Left renal cortex interstitium (tissue), 4 donors: ENCODE results near the gene EFNA5. TPM values are rescaled to one million over a fixed set of nuclear protein-coding genes. Genes with fewer than 3 reads are reported as not detected.

Source experiments
- DNase-seq, 4 donors: peaks; one replicate each; pipeline ENCODE4 v3.0.0-alpha.2; 2013; ENCODE audit warnings: low read depth in 4 of 4, low spot score in 2 of 4, missing footprints in 1 of 4
- polyA plus RNA-seq, 4 donors: library from polyadenylated mRNA; unstranded; fragments of 120-200 nt; gene quantifications; one replicate each; pipeline ENCODE4 v1.2.1, GENCODE V29; 2013; ENCODE audit not compliant: insufficient read length in 4 of 4

EFNA5 gene
- polyA plus RNA-seq, 4 donors, result 23.3 to 28.7 (median 26.9) TPM

DNA sequence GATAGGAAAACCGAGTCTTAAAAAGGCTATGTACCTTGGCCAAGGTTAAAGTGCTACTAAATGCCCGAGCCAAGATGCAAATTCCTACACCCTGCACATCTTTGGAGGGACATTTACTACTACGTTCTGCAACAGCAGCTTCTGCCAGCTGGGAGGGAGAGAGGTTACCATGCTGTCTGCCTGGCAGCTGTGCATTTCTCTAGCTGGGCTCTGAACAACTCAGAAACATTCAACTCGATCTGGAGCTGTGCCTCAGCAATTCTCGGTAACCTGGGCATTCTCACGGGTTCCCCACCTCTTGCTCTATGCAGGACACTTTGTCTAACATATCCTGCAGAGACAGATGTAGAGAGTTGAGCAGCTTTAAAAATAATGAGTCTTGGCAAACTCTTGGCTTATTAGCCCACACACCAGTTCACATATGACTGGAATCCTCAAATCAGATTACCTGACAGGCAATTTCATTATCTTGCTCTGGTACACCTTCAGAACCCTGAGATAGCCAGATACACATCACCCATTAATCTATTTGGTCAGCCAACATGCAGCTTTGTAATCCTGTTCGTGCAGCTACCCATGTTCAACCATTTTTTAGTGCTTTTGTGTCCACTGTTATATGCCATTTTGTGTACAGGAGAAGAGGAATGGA lies 115.8 kb downstream of the EFNA5 start:
- DNase-seq, result no peak

DNA sequence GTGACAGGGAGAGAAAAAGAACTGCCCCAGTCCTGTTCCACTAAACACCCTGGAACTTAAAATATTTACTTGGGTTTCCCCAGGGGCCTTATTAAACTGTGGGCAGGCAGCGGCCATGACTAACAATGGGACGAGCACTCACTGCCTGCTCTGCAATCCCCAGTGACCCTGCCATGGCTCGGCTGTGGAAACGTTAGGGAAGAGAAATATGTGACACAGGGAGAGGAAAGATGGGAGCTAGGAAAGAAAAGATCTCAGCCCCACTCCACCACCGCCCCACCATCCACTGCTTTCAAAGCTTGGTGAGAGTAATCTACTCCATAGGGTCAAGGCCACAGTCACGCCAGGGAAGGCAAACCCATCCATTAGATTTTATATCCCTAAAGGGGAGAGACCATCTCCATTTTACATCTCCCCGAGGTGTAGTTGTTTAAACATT lies 117.6 kb downstream of the EFNA5 start:
- DNase-seq, result no peak

DNA sequence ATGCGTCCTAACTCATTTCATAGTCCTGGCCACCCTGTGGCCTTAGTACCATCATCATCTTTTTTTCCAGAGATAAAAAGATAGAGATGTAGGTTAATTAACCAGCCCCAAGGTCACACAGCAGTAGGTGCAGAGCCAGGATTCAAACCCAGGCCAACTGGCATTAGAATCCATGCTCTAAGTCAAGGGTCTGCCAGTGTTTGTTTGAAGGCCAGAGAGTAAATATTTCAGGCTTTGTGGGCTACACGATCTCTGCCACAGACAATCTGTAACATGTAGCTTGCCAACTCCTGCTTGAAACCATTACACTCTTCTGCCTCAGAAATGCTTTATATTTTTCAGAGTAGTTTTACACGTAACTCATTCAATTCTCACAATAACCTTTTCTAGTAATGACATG lies 119.6 kb downstream of the EFNA5 start:
- no peak for DNase-seq

DNA sequence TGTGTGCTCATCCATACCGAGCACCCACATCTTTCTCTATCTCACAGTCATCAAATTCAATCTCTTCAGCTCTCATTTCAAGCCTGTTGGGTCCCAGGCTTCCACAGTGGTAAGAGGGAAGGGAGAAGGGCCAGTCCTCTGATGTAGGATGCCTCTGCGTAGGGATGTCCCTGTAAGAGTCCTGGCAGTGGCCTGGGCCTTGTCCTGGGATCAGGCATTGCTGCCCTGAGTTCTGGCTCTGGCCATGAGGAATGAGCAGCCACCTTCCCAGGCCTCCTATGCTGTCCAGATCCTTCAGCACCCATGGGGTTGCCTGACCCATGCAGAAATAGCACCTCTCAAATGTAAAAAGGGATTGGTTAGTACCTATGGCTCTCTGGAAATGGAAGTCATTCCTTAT lies 121.2 kb downstream of the EFNA5 start:
- no peak for DNase-seq

DNA sequence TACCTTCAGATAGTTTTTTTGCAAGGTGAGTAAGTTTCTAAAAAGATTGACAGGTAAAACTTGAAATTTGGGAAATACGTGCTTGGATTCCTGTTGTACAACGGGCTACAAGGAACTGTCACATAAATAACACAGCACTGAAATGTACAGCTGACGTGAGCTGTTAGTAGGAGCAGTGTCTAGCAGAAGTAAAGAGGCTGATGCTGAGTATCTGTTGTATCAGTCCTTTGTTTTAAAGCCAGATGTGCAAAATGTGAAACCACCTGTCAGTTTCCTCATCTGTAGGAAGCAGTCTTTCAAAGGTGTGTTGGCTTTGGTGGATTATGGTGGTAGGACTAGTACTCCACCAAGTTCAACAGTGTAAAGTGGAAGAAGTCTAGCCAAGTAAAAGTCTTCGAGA lies 122.3 kb downstream of the EFNA5 start:
- no peak for DNase-seq

DNA sequence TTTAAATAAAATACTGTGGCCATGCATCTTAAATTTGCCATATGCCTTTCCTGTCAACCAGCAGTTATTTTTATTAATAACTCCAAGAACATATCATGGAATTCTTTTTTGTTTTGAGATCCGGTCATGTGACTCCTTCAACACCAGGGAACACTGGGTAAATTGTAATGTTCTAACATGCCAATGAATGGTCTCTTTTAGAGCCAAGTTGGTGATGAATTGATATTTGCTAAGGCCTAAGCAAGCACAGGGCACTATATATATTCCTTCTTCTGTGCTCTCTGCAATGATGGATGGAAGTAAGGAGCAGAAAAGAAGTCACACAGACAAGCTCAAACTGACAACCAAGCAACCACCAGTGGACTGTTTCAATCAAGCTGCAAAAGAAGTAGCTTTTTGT lies 124.0 kb downstream of the EFNA5 start:
- no peak for DNase-seq

DNA sequence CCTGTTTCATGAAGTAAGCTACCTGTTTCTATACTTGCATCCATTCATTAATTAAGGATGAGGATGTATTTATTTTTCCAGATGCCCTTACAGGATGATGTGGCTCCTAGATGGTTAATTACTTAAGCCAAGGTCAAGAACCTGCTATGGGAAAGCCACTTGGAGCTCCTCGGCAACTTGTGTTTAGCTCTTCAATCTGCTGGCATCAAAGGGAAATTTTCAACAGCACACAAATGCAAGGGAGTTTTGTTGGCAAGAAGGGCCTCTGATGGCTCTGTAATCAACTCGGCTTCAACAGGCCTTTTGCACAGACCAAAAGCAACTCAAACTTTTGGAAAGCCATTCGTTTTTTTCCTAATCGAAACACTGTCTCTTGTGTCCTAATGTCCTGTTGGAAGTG lies 125.3 kb downstream of the EFNA5 start:
- no peak for DNase-seq

DNA sequence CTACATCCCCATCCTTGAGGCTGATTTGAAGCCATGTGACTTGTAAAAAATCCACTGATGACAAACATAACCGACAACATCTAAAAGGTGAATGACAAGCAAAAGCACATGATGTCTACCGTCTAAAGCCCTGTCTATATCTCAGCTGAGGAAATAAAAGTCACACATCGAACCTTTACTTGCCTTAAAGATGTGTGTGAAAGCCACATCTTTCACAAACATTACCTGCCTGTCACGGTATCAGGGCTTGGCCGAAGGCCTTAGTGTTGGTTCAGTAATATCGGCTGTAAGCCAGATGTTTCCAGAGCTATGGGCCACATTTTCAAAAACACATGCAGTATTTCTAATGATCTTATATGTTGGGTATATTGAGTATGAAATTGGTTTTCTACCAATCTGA lies 125.8 kb downstream of the EFNA5 start:
- no peak for DNase-seq

DNA sequence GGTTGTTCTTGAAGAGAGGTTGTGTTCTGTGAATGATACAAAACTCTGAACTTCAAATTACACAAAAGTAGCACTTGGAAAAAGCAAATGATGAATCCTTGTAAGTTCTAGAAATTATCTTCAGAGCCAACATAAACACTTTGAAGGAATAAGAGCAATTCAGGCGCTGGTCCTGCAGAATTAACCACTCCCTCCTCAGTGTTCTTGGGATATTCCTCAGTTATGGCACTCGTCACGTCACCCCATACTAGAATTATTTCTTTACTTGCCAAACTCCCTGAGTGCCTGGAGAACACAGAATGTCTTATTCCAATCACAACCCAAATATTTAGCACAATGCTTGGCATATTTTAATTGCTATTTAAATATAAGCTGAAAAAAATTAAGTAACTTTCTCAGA lies 126.3 kb downstream of the EFNA5 start:
- no peak for DNase-seq

DNA sequence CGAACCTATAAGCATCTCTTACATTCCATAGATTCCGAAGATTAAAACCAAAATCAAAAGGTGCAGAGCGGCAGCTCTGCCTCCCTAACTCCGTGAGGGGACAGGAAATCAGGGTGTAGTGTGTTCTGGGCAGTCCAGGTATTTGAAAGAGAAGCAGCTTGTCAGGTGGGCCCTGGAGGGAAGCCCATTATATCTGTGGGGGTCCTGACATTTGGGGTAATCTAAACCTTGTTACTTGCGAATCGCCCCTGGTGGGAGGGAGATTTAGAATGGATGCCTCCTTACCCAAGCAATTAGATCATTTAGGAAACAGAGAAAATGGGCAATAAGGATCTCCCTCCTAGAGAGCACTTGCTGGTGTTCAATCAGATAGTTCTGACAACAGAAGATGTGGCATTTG lies 126.9 kb downstream of the EFNA5 start:
- no peak for DNase-seq

DNA sequence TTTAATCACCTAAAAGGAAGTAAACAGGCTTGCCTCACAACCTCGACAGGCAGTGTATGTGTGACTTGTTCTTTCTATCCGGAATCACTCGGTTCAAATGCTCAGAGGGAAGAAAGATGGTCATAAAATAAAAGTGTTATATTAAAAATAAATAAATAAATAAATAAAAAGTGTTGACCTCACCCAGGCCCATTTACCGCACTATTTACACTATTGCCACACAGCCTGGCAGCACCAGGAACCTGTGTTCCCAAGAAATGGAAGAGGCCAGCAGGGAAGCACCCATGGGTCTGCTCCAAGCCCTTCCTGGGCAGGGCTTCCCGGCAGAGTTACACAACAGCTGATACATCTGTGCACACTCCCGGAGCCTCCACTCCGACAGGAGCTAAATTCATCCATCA lies 127.9 kb downstream of the EFNA5 start:
- no peak for DNase-seq

DNA sequence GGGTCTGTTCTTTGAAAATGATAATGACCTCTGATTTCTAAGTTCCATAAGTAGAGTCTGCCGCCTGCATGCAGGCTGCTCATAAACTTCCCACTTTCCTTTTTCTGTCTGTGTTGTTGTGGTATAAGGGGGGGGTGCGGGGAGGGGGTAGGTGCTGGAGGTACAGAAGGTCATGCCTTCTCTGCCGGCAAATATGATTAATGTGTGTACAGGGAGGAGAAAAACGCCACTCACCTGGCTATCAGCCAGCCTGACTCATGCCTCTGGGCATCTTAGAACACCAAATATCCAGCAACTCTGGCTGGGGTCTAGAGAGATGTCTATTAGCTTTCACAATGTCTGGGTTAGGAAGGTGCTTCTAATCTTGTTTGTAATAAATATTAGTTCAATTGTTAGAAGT lies 128.3 kb downstream of the EFNA5 start:
- DNase-seq, result no peak

DNA sequence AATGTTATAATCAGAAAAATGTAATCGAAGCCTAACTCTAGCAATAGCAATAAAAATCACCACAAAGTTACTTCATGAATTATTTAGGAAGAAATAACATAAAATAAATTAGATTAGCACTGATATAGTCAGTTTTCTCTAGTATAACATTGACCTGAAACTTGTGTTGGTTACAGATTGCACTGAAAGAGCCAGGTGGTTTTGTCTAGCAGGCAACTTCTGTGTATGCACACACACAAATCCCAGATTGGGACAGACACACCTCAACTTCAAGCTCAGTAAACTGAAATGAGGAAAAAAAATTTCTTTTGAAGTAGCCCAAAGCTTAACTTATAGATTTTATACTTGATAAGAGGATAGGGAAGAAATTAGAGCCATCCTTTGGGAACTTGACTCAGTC lies 129.3 kb downstream of the EFNA5 start:
- DNase-seq, result no peak

DNA sequence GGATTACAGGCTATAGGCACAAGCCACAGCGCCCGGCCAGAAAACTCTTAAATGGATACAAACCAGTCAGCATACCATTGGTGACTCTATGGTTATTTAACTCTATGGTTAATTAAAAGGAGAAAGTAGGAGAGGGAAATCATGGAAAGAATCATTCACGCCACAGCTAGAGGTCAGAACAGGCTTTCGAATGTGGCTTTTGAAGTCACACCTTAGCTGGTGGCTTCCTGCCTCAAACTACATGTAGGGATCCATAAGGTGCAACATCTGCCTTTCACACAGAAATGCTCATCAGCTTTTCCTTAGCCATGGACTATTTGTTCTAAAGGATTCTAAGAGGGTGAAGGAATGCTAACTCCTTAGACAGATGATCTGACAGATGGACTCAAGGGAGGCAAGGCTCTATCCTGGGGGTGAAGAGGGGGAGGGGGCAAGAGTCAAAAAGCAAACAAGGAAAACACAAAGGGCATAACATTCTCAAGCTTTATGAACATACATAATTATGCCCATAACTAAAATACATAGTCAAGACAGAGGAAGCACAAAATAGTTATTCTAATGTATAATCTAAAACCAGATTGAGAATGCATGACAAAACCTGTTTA lies 130.9 kb downstream of the EFNA5 start:
- DNase-seq, result no peak

DNA sequence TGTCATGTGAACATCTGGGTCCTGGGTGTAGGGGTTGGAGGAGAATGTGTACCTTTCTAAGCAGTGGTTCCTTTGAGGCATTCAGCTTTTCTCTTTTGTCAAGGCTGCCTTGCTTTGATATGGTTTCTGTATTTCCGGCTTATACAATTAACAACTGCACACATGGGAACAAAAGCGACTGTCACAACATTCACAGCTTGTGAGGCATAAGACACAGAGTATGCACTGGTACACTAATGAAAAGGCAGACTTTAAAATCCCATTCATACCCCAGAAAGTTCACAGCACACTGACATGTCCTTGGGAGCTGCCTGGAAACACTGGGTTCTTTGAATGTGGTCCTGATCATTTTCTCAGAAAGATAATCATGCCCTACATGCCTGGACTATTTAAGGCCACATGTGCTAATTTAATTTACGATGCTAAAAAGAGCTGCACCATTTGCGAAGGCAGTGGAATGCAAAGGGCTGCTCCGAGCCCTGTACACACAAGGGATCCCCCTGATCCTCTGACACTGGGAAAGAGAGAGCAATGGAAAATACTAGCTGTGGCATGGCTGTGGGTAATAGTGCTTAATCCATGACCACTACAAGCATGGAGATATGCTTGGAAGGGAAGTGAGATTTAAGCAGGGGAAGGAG lies 131.8 kb downstream of the EFNA5 start:
- no peak for DNase-seq

DNA sequence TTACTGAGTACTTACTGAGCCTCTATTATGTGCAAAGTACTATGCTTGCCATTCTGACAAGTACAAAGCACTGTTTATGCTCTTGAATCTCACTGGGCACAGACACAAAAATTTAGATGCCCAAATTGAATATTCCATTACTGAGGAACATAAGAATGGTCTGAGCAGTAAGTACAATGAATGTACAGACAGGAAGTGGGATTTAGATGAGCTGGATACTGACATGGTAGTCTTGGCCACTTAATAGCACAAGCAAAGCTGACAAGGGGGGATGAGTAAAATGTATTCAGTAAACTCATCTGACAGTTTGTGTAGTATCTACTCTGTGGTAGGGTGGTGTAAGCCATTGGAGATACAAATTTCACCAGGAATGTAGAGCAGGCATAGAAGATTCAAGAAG lies 132.4 kb downstream of the EFNA5 start:
- no peak for DNase-seq

DNA sequence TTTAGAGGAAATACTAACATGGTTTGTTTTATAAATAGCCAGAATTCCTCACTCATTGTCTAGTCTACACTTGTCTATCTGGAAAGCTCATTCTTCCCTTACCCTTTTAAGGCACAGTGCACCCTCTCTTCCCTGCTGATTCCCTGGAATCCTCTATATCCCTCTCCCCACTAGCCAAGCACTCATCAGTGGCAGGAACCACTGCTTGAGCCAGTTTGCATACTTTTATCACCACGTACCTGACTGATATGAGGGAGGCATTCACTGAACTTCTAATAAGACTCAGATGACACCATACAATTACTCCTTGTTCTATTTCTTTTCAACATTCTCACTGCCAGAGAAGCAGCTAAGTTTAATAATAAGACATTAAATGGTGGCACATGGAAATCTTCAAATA lies 134.9 kb downstream of the EFNA5 start:
- no peak for DNase-seq

DNA sequence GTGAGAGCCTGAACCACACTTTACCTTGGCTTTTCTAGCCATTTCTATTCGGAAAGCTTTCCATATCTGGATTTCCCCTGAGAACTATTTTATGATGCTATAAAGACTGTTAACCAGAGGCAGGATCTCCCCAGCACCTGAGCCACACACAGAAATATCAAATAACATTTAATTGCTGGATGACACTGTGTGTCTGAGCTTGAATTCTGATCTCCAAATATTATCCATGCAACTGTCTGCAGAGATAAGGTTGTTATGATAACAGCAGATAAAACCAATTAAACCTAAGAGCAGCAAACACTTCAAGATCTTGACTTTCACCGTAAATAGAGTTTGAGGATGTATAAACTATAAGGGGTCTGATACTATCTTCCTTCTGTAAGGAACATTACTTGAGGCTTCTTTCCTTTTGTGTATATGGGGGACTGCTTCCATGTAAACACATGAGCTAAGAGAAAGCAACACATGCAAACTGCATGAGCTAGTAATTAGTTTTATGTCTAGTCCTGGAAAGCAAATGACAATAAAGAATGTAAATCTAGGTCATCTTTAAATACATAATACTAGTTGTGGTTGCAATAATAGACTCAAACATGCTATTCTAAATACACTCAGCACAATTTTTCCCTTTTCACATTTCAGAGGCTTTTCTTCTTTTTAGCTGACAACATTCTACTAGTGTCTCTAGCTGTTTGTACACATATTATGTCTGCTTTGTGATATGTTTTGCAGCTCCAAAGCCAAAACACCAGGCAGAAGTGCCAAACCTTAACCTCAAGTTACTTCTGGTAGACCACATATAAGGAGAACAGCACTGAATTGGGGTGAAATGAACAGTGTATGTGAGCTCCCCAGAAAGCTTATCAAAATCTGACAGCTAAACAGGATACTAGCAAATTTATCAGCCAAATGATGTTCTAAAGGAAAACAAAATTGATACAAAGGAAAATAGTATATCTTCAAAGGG lies 136.5 kb downstream of the EFNA5 start:
- no peak for DNase-seq

DNA sequence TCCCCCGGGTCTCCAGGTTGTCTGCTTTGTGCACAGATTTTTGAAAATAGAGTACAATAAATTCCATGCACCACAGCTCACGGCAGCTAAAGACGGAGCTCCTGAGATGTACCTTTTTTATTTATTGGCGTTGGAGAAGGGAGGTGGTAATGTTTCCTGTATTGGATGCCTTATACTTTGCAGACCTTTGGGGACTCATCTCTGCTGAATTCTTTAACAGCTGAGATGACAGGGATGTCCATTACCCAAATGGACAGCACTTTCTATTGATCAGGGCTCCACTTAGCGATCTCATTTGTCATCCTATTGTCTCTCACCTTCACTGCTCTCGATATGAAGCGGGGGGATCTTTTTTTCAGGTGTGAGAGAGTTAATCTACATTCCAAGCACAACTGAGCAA lies 137.8 kb downstream of the EFNA5 start:
- no peak for DNase-seq

DNA sequence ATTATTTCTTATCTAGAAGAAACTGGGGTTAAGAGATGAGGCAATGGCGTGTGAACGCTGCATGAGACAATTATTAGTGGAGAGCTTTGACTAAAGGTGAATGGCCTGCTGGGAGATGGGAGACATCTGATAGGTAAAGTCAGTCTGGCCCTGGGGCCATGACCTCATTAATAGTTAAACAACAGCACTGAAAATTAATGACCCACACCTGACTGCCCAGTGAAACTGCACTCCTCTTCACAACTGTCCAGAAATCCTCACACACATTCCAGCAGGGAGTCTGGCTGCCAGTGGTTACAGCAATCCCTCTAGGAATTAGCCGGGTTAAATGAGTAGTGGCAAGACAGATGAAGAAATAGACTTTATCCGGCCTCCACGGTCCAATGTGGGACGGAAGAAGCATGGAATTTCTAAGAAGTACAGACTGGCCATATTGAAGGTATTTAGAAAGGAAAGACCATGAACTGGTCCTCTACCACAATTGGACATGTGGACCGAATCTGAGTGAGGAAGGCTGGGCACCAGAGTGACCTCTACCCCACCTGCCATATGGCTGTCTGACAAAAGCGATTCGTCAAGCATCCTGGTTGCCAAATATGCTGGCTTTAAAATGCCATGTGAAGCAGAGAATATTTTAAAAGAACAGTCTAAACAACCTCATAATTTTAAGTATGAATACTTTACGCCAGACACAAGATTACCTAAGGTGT lies 138.4 kb downstream of the EFNA5 start:
- peak in 3 of 4 donors; percentile 51 to 67 (median 62) for DNase-seq

DNA sequence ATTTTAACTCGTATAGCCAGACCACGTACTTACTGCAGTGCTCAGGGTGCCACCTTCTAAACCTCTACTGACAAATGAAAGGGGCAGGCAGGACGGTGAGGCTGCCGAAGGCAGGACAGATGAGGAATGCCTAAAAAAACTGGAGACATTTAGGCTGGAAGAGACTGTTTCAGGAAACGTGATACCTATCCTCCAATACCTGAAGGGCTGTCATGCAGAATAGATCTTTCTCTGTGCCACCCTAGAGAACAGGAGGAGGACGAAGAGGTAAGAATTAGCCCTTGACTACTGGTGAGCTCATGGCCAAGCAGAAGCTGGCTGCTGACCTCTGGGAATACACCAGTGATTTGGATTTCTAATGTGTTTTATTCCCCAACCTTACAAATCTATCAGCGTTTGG lies 139.4 kb downstream of the EFNA5 start:
- DNase-seq, result no peak
